Peyer's patch (tissue), 4 donors: ENCODE measurements around the gene PITX1.

ENCODE experiments used
- CTCF ChIP-seq, 6 experiments: fragments of 450-650 bp in 4 of 6; fragments of 200-600 bp in 2 of 6; sonication (generic) in 1 of 6; IDR thresholded peaks; one replicate each; pipeline ENCODE4 v1.5.1; 2017 to 2019; ENCODE audit warnings: antibody characterized with exemption in 6 of 6, mild to moderate bottlenecking in 3 of 6, moderate library complexity in 1 of 6
- POLR2A ChIP-seq, 2 donors: fragments of 450-650 bp; IDR thresholded peaks; one replicate each; pipeline ENCODE4 v1.5.1; 2017; ENCODE audit warnings: antibody characterized with exemption in 2 of 2, mild to moderate bottlenecking in 2 of 2, moderate library complexity in 2 of 2

GRCh38 chr5:135012033-135012588 is 21.9 kb downstream of the PITX1 start:
- TF ChIP-seq POLR2A (IDR thresholded peaks at IDR 0.05) (no peak), CTCF (IDR thresholded peaks at IDR 0.05) (no peak)
